Measurements from ENCODE around the gene SFXN5.

GRCh38 chr2:72982781-72983499 lies 88.6 kb downstream of the SFXN5 start:
- TF ChIP-seq CTCF (optimal IDR thresholded peaks at IDR 0.05 in 1 of 3, IDR thresholded peaks at IDR 0.05 in 1 of 3, conservative IDR thresholded peaks at IDR 0.05 in 1 of 3; ENCODE audit: extremely low read depth in 1 of 3, insufficient read depth in 2 of 3, low read length in 3 of 3) = no peak
- TF ChIP-seq EZH2 (IDR thresholded peaks at IDR 0.05; ENCODE audit: low read length) = no peak
